CD4-positive, alpha-beta memory T cell (primary cell): ENCODE results near the gene SLC47A1. TPM values are rescaled to one million over a fixed set of nuclear protein-coding genes. Genes with fewer than 3 reads are reported as not detected.

Source experiments
- polyA plus RNA-seq, 2 donors: library from polyadenylated mRNA; unstranded; fragments of 300-500 nt; fragmentation: Illumina TruSeq; gene quantifications; one replicate each; pipeline ENCODE4 v1.2.3, GENCODE V29; 2021
- total RNA-seq, 2 experiments: library from RNA; stranded (reverse); gene quantifications; one replicate each; pipeline ENCODE4 v1.2.3, GENCODE V29; 2021

SLC47A1 gene
- total and polyA plus RNA-seq, 4 experiments from 2014 or later, result 0.25 TPM; not detected in 3

Other genes starting within 250 kb of the SLC47A1 start
- 1 to 10 TPM; 2.5 to 2.8 TPM for gene B9D1, start 171.1 kb upstream of the SLC47A1 start, total RNA-seq
- gene B9D1, start 171.1 kb upstream of the SLC47A1 start, polyA plus RNA-seq, result under 1 TPM in 1 of 2 donors, not detected in 1; 0.29 TPM
- 10 to 100 TPM; 19.4 to 26.2 TPM for gene MAPK7, start 155.4 kb upstream of the SLC47A1 start, total RNA-seq
- gene MAPK7, start 155.4 kb upstream of the SLC47A1 start, polyA plus RNA-seq, result 10 to 100 TPM in 1 of 2 donors, 1 to 10 TPM in 1; 2.1 to 12.4 TPM
- not detected for gene MFAP4, start 146.7 kb upstream of the SLC47A1 start, total RNA-seq
- not detected for gene MFAP4, start 146.7 kb upstream of the SLC47A1 start, polyA plus RNA-seq
- gene RNF112, start 122.6 kb upstream of the SLC47A1 start, total RNA-seq, result 1 to 10 TPM in 1 of 2 experiments, under 1 TPM in 1; 0.87 to 1.6 TPM
- gene RNF112, start 122.6 kb upstream of the SLC47A1 start, polyA plus RNA-seq, result under 1 TPM in 1 of 2 donors, not detected in 1; 0.06 TPM
- gene ALDH3A2, start 114.9 kb downstream of the SLC47A1 start, total RNA-seq, result 10 to 100 TPM; 45.8 to 52.5 TPM
- 10 to 100 TPM; 19.7 to 24.3 TPM for gene ALDH3A2, start 114.9 kb downstream of the SLC47A1 start, polyA plus RNA-seq
- not detected for gene SLC47A2, start 182.7 kb downstream of the SLC47A1 start, total RNA-seq
- gene SLC47A2, start 182.7 kb downstream of the SLC47A1 start, polyA plus RNA-seq, result not detected
- gene ALDH3A1, start 214.4 kb downstream of the SLC47A1 start, total RNA-seq, result not detected
- not detected for gene ALDH3A1, start 214.4 kb downstream of the SLC47A1 start, polyA plus RNA-seq